ENCODE measurements around the gene CHST6. TPM values are rescaled to one million over a fixed set of nuclear protein-coding genes. Genes with fewer than 3 reads are reported as not detected.
A peak's percentile ranks its signal among the peaks of the same experiment; 100 is the strongest.

The CHST6 gene
- total RNA-seq, 1 donor from 2014 or later = 0.09 TPM

DNA sequence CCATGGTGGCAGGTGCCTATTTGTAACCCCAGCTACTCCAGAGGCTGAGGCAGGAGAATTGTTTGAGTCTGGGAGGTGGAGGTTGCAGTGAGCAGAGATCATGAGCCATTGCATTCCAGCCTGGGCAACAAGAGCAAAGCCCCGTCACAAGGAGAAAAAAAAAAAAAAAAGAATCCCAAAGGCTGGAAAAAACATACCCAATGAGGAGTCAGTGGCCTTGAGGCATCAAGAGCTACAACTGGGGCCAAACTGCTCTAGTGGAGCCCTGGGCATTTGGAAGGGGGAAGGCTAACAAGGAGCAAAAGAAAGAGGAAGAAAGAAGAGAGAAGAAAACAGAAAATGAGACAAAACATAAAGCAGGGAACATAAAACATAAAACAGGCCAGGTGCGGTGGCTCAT lies 6.9 kb downstream of the CHST6 start:
- intact Hi-C loops (cut with DNase I) = no loop called here
- Histone ChIP-seq H3K36me3 (no peaks in the 10 kb centered on the region), H3K27ac (no peak overlapping the region), H3K9me3 (no peaks in the 10 kb centered on the region), H3K4me1 (no peaks in the 10 kb centered on the region), H3K4me3 (no peak overlapping the region), H3K27me3 (peaks cover 4% of the 10 kb centered on the region)
- ATAC-seq (no peak), DNase-seq (no peak)
- no peak for TF ChIP-seq CTCF (IDR thresholded peaks at IDR 0.05)

- no peak for TF ChIP-seq CTCF (IDR thresholded peaks at IDR 0.05)
- no peak overlapping the region for H3K4me3 ChIP-seq
- no peaks in the 10 kb centered on the region for H3K27me3 ChIP-seq
- no peak overlapping the region for H3K27ac ChIP-seq
- intact Hi-C loops (cut with DNase I) = no loop called here
- no peaks in the 10 kb centered on the region for H3K36me3 ChIP-seq
- H3K9me3 ChIP-seq = no peaks in the 10 kb centered on the region
- DNase-seq (no peak), ATAC-seq (no peak)
- no peaks in the 10 kb centered on the region for H3K4me1 ChIP-seq
These were observed 8.4 kb downstream of the CHST6 start for GRCh38 chr16:75486676-75487313.

DNA sequence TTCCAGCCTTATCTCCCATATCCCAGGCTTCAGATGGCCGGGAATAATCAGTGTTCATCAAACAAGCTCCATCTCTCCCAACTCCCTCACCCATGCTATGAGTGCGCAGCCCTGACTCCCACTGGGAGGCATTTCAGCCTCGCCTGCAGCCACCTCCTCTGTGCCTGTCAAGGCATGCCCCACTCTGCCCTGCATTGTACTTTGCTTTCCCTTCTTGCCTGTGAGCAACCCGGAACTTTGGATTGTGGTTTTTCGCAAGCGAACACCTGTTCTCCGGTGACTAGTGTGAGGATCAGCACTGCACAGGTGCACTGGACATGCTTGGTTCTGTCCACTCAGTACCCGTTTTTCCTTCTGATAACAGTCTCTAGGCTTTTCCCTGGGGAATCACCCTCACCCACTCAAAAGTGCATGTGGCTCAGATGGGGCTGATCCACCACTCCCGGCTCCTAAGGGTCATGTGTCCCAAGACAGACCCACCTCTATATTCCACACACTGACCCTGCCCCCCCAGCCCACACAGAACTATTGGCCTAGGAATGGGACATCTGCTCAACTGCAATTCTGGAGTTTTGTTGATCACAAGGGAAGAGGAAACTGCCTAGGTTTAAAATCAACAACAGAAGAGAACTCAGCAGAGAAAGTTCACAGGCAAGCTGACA lies 9.1 kb downstream of the CHST6 start:
- DNase-seq = no peak
- no peaks in the 10 kb centered on the region for H3K4me1 ChIP-seq
- no peaks in the 10 kb centered on the region for H3K36me3 ChIP-seq
- H3K4me3 ChIP-seq = no peak overlapping the region
- no peaks in the 10 kb centered on the region for H3K27me3 ChIP-seq
- intact Hi-C loops (cut with DNase I) = no loop called here
- H3K9me3 ChIP-seq = no peaks in the 10 kb centered on the region
- no peak for TF ChIP-seq CTCF (IDR thresholded peaks at IDR 0.05)
- no peak overlapping the region for H3K27ac ChIP-seq
- no peak for ATAC-seq

- H3K36me3 ChIP-seq = no peaks in the 10 kb centered on the region
- no peak overlapping the region for H3K27ac ChIP-seq
- no peaks in the 10 kb centered on the region for H3K9me3 ChIP-seq
- intact Hi-C loops (cut with DNase I) = no loop called here
- peaks cover 3% of the 10 kb centered on the region for H3K27me3 ChIP-seq
- DNase-seq = no peak
- H3K4me1 ChIP-seq = no peaks in the 10 kb centered on the region
- TF ChIP-seq CTCF (IDR thresholded peaks at IDR 0.05) = no peak
- H3K4me3 ChIP-seq = no peak overlapping the region
- ATAC-seq = no peak
These were observed 9.8 kb downstream of the CHST6 start for GRCh38 chr16:75485230-75486013.

DNA sequence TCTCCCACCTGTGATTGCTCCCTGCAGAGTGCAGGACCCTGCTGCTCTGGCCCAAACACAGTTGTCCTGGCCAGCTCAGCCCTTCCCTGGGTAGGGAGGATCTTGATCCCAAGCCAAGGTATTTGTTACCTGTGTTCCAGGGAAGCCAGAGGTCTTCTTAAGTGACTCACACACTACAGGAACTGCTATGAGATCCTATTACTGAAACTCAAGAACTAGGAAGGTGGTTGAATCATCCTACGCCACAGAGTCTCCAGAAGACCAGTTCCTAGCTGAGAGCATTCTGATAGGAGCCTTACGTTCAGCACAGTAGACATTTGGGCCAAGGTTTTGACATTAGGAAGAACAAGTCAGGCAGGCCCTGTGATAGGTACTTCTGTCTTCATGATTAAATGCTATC lies 12.0 kb downstream of the CHST6 start:
- DNase-seq (peak; percentile 44), ATAC-seq (peak; percentile 67)
- Histone ChIP-seq H3K27ac (no peak overlapping the region), H3K4me1 (no peaks in the 10 kb centered on the region), H3K4me3 (no peak overlapping the region), H3K27me3 (peaks cover 6% of the 10 kb centered on the region), H3K9me3 (no peaks in the 10 kb centered on the region), H3K36me3 (no peaks in the 10 kb centered on the region)
- intact Hi-C loops (cut with DNase I) = no loop called here
- no peak for TF ChIP-seq CTCF (IDR thresholded peaks at IDR 0.05)

Data from upper lobe of right lung (tissue), 1 donor.